ENCODE results near the gene TMEM170A. TPM values are rescaled to one million over a fixed set of nuclear protein-coding genes. Genes with fewer than 3 reads are reported as not detected.
A peak's percentile ranks its signal among the peaks of the same experiment; 100 is the strongest.

Gene TMEM170A
- total RNA-seq, 1 donor from 2014 or later: 46.4 TPM

- no peak for DNase-seq (ENCODE audit: extremely low spot score, unreplicated experiment)
- Mint-ChIP-seq H3K36me3 (no peaks in the 10 kb centered on the region), H3K4me3 (no peak overlapping the region), H3K9me3 (no peaks in the 10 kb centered on the region), H3K27ac (no peak overlapping the region), H3K4me1 (ENCODE audit: unreplicated experiment) (no peaks in the 10 kb centered on the region), H3K27me3 (no peaks in the 10 kb centered on the region)
- TF ChIP-seq CTCF (conservative IDR thresholded peaks at IDR 0.05): no peak
Observed at GRCh38 chr16:75477680-75478473, 13.4 kb upstream of the TMEM170A start.

GRCh38 chr16:75476817-75477216, 12.3 kb upstream of the TMEM170A start:
- Mint-ChIP-seq H3K27ac (no peak overlapping the region), H3K9me3 (no peaks in the 10 kb centered on the region), H3K36me3 (no peaks in the 10 kb centered on the region), H3K4me1 (ENCODE audit: unreplicated experiment) (peaks cover 3% of the 10 kb centered on the region), H3K27me3 (no peaks in the 10 kb centered on the region), H3K4me3 (no peak overlapping the region)
- no peak for DNase-seq (ENCODE audit: extremely low spot score, unreplicated experiment)
- no peak for TF ChIP-seq CTCF (conservative IDR thresholded peaks at IDR 0.05)

- no peak for DNase-seq (ENCODE audit: extremely low spot score, unreplicated experiment)
- no peaks in the 10 kb centered on the region for H3K36me3 Mint-ChIP-seq
- H3K27ac Mint-ChIP-seq: no peak overlapping the region
- no peak overlapping the region for H3K4me3 Mint-ChIP-seq
- no peak for TF ChIP-seq CTCF (conservative IDR thresholded peaks at IDR 0.05)
- no peaks in the 10 kb centered on the region for H3K9me3 Mint-ChIP-seq
- peaks cover 6% of the 10 kb centered on the region for H3K4me1 Mint-ChIP-seq (ENCODE audit: unreplicated experiment)
- no peaks in the 10 kb centered on the region for H3K27me3 Mint-ChIP-seq
Observed at GRCh38 chr16:75475420-75475847, 10.9 kb upstream of the TMEM170A start.

- H3K36me3 Mint-ChIP-seq: no peaks in the 10 kb centered on the region
- H3K4me1 Mint-ChIP-seq (ENCODE audit: unreplicated experiment): peaks cover 6% of the 10 kb centered on the region
- no peak overlapping the region for H3K27ac Mint-ChIP-seq
- H3K27me3 Mint-ChIP-seq: no peaks in the 10 kb centered on the region
- TF ChIP-seq CTCF (conservative IDR thresholded peaks at IDR 0.05): no peak
- H3K4me3 Mint-ChIP-seq: no peak overlapping the region
- H3K9me3 Mint-ChIP-seq: no peaks in the 10 kb centered on the region
- DNase-seq (ENCODE audit: extremely low spot score, unreplicated experiment): no peak
Observed at GRCh38 chr16:75472908-75473877, 8.7 kb upstream of the TMEM170A start.

GRCh38 chr16:75471723-75472633, 7.5 kb upstream of the TMEM170A start:
- H3K36me3 Mint-ChIP-seq: no peaks in the 10 kb centered on the region
- no peak overlapping the region for H3K4me3 Mint-ChIP-seq
- DNase-seq (ENCODE audit: extremely low spot score, unreplicated experiment): no peak
- peak; percentile 80 for TF ChIP-seq CTCF (conservative IDR thresholded peaks at IDR 0.05)
- H3K9me3 Mint-ChIP-seq: no peaks in the 10 kb centered on the region
- H3K27me3 Mint-ChIP-seq: no peaks in the 10 kb centered on the region
- H3K27ac Mint-ChIP-seq: peak overlapping the region; percentile 28
- peaks cover 6% of the 10 kb centered on the region for H3K4me1 Mint-ChIP-seq (ENCODE audit: unreplicated experiment)

All from type B pancreatic cell (in vitro differentiated cells).